ENCODE results near the gene TMEM145.
A peak's percentile ranks its signal among the peaks of the same experiment; 100 is the strongest.

The TMEM145 gene

GRCh38 chr19:42278452-42279154 lies 34.5 kb upstream of the TMEM145 start:
- DNase-seq, result no peak

GRCh38 chr19:42279155-42279901 lies 33.8 kb upstream of the TMEM145 start:
- no peak for DNase-seq

- peak; percentile 93 for DNase-seq
These were observed 33.0 kb upstream of the TMEM145 start for GRCh38 chr19:42279902-42280814.

- DNase-seq, result peak; percentile 60
These were observed 32.3 kb upstream of the TMEM145 start for GRCh38 chr19:42280815-42281145.

GRCh38 chr19:42281146-42281826 lies 31.8 kb upstream of the TMEM145 start:
- peak; percentile 46 for DNase-seq

GRCh38 chr19:42281827-42282762 lies 31.0 kb upstream of the TMEM145 start:
- DNase-seq, result no peak

- no peak for DNase-seq
These were observed 30.3 kb upstream of the TMEM145 start for GRCh38 chr19:42282819-42283187.

- peak; percentile 95 for DNase-seq
These were observed 29.7 kb upstream of the TMEM145 start for GRCh38 chr19:42283188-42284065.

- peak; percentile 85 for DNase-seq
These were observed 29.0 kb upstream of the TMEM145 start for GRCh38 chr19:42284066-42284501.

- no peak for DNase-seq
These were observed 28.3 kb upstream of the TMEM145 start for GRCh38 chr19:42284591-42285341.

GRCh38 chr19:42285541-42285941 lies 27.6 kb upstream of the TMEM145 start:
- DNase-seq, result no peak

GRCh38 chr19:42285988-42286348 lies 27.1 kb upstream of the TMEM145 start:
- DNase-seq, result no peak

- no peak for DNase-seq
These were observed 26.6 kb upstream of the TMEM145 start for GRCh38 chr19:42286349-42287016.

- no peak for DNase-seq
These were observed 25.9 kb upstream of the TMEM145 start for GRCh38 chr19:42287017-42287826.

GRCh38 chr19:42287827-42288107 lies 25.3 kb upstream of the TMEM145 start:
- DNase-seq, result no peak

- no peak for DNase-seq
These were observed 24.7 kb upstream of the TMEM145 start for GRCh38 chr19:42288387-42288786.

- no peak for DNase-seq
These were observed 24.1 kb upstream of the TMEM145 start for GRCh38 chr19:42288881-42289555.

GRCh38 chr19:42289556-42290041 lies 23.5 kb upstream of the TMEM145 start:
- no peak for DNase-seq

Measured in stimulated activated CD8-positive, alpha-beta memory T cell treated with anti-CD3 and anti-CD28 coated beads, Interleukin-4, amount 100 ng/mL, for 48 hours (primary cell).